Mesenchymal stem cell (in vitro differentiated cells and primary cell): ENCODE data around the gene XRCC5.

Source experiments
- DNase-seq: peaks from one replicate; pipeline ENCODE4 v3.0.0-alpha.2; 2013
- H2AFZ ChIP-seq: one replicate; pipeline ENCODE4 v1.6.1; 2013; ENCODE audit warnings: low read depth, mild to moderate bottlenecking, control low read depth, inconsistent platforms, low read length, moderate library complexity
- H2AK5ac ChIP-seq: 2 replicates; pipeline ENCODE4 v1.6.1; 2013; ENCODE audit warnings: low read length, moderate library complexity, mild to moderate bottlenecking, inconsistent platforms; ENCODE audit not compliant: severe bottlenecking
- H2BK120ac ChIP-seq: one replicate; pipeline ENCODE4 v1.6.1; 2013; ENCODE audit warnings: low read depth, mild to moderate bottlenecking, inconsistent platforms, low read length, moderate library complexity
- H2BK12ac ChIP-seq, 2 experiments: one replicate each; pipeline ENCODE4 v1.6.1; 2013; ENCODE audit warnings: inconsistent platforms in 2 of 2, low read length in 2 of 2, mild to moderate bottlenecking in 2 of 2, moderate library complexity in 2 of 2, control low read depth in 1 of 2
- H2BK15ac ChIP-seq: one replicate; pipeline ENCODE4 v1.6.1; 2013; ENCODE audit warnings: mild to moderate bottlenecking, low read depth, inconsistent platforms; ENCODE audit not compliant: poor library complexity, severe bottlenecking
- H2BK5ac ChIP-seq: 2 replicates; pipeline ENCODE4 v1.6.1; 2013; ENCODE audit warnings: low read depth, mild to moderate bottlenecking, low read length, control low read depth, inconsistent platforms; ENCODE audit not compliant: poor library complexity, severe bottlenecking
- H3K14ac ChIP-seq, 2 experiments: one replicate each; pipeline ENCODE4 v1.6.1; 2013; ENCODE audit warnings: inconsistent platforms in 2 of 2, low read length in 2 of 2, control low read depth in 1 of 2, mild to moderate bottlenecking in 1 of 2, moderate library complexity in 1 of 2
- H3K18ac ChIP-seq, 2 experiments: one replicate each; pipeline ENCODE4 v1.6.1; 2013; ENCODE audit warnings: inconsistent platforms in 2 of 2, low read length in 2 of 2, control low read depth in 1 of 2, low read depth in 1 of 2, mild to moderate bottlenecking in 1 of 2
- H3K23ac ChIP-seq, 2 experiments: one replicate each; pipeline ENCODE4 v1.6.1; 2013; ENCODE audit warnings: inconsistent platforms in 2 of 2, low read length in 2 of 2, mild to moderate bottlenecking in 2 of 2, moderate library complexity in 2 of 2, control low read depth in 1 of 2
- H3K27ac ChIP-seq: 2 replicates; pipeline ENCODE4 v1.5.1; 2013; ENCODE audit warnings: mild to moderate bottlenecking, moderate library complexity, low read length, control low read depth, inconsistent platforms; ENCODE audit not compliant: poor library complexity, severe bottlenecking
- H3K27me3 ChIP-seq, 2 experiments: 2 replicates each; pipeline versions ENCODE4 v1.6.1 to v1.7.0; 2013; ENCODE audit warnings: low read length in 2 of 2, mild to moderate bottlenecking in 2 of 2, moderate library complexity in 2 of 2, control low read depth in 1 of 2, inconsistent platforms in 1 of 2; ENCODE audit not compliant: control insufficient read depth in 1 of 2, insufficient read depth in 1 of 2
- H3K36me3 ChIP-seq, 2 experiments: 2 replicates each; pipeline versions ENCODE4 v1.6.1 to v1.7.0; 2013; ENCODE audit warnings: low read length in 2 of 2, control low read depth in 1 of 2, inconsistent platforms in 1 of 2, low read depth in 1 of 2, mild to moderate bottlenecking in 1 of 2; ENCODE audit not compliant: insufficient read depth in 2 of 2, control insufficient read depth in 1 of 2
- H3K4ac ChIP-seq, 2 experiments: one replicate each; pipeline ENCODE4 v1.6.1; 2013; ENCODE audit warnings: inconsistent platforms in 2 of 2, low read length in 2 of 2, mild to moderate bottlenecking in 2 of 2, moderate library complexity in 2 of 2, control low read depth in 1 of 2, low read depth in 1 of 2
- H3K4me1 ChIP-seq: 2 replicates; pipeline ENCODE4 v1.6.1; 2013; ENCODE audit warnings: low read depth, low read length, control low read depth; ENCODE audit not compliant: control insufficient read depth, insufficient read depth
- H3K4me2 ChIP-seq: 2 replicates; pipeline ENCODE4 v1.6.1; 2013; ENCODE audit warnings: low read length, mild to moderate bottlenecking, inconsistent platforms; ENCODE audit not compliant: poor library complexity, severe bottlenecking
- H3K4me3 ChIP-seq, 2 experiments: 2 replicates each; pipeline versions ENCODE4 v1.5.1 to v1.7.0; 2013; ENCODE audit warnings: low read length in 2 of 2, mild to moderate bottlenecking in 2 of 2, control low read depth in 1 of 2, low read depth in 1 of 2; ENCODE audit not compliant: insufficient read depth in 1 of 2
- H3K79me1 ChIP-seq: replicated peaks from 2 replicates; pipeline ENCODE4 v1.6.1; 2013; ENCODE audit warnings: mild to moderate bottlenecking, control low read depth, low read length, inconsistent platforms; ENCODE audit not compliant: poor library complexity, severe bottlenecking
- H3K9ac ChIP-seq: 2 replicates; pipeline ENCODE4 v1.7.0; 2013; ENCODE audit warnings: mild to moderate bottlenecking, low read length, moderate library complexity
- H3K9me3 ChIP-seq: 2 replicates; pipeline ENCODE4 v1.7.0; 2013; ENCODE audit warnings: mild to moderate bottlenecking, low read length; ENCODE audit not compliant: control insufficient read depth
- H4K8ac ChIP-seq: one replicate; pipeline ENCODE4 v1.6.1; 2013; ENCODE audit warnings: inconsistent platforms, mild to moderate bottlenecking, low read length, moderate library complexity
- H4K91ac ChIP-seq: one replicate; pipeline ENCODE4 v1.6.1; 2013; ENCODE audit warnings: mild to moderate bottlenecking, low read length, inconsistent platforms
- WGBS: methylation state at CpG from one replicate; pipeline ENCODE4 v1.1.7; 2013; ENCODE audit warnings: mixed read lengths; 5-methylcytosine and 5-hydroxymethylcytosine counted together

The XRCC5 gene

GRCh38 chr2:216069028-216069427 is 40.1 kb upstream of the XRCC5 start:
- no peak overlapping the region for H2AK5ac ChIP-seq

DNA sequence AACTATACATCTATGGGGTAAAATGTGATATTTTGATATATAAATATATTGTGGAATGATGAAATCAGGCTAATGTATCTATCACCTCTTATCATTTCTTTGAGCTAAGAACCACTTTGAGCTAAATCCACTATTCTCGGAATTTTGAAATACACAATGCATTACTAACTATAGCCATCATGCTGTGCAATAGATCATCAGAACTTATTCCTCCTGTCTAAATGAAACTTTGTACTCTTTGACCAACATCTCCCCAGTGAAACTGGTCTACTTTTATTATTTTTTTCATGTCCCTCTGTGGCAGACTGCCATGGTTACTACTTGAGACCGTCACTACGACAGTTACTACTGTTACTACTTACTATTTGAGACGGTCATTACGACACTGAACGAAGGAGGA is 39.0 kb upstream of the XRCC5 start:
- Histone ChIP-seq H3K4me3 (no peak overlapping the region), H3K4me2 (no peak overlapping the region), H3K36me3 (peaks cover 0 to 2% of the 10 kb centered on the region in 2 experiments), H3K27me3 (no peaks in the 10 kb centered on the region), H2AFZ (no peak overlapping the region), H3K23ac (no peak overlapping the region), H3K9ac (no peak overlapping the region), H3K27ac (no peak overlapping the region), H3K79me1 (peaks cover 4% of the 10 kb centered on the region), H2BK15ac (no peak overlapping the region), H3K18ac (no peak overlapping the region), H3K4me1 (peaks cover 6% of the 10 kb centered on the region), H4K91ac (no peak overlapping the region), H2AK5ac (no peak overlapping the region), H2BK12ac (no peak overlapping the region), H3K9me3 (no peaks in the 10 kb centered on the region), H3K14ac (no peak overlapping the region), H2BK120ac (no peak overlapping the region), H4K8ac (no peak overlapping the region), H2BK5ac (no peak overlapping the region), H3K4ac (no peak overlapping the region)
- WGBS = 97% methylated on average over 6 of the region's 6 CpGs
- DNase-seq = no peak

More at GRCh38 chr2:216069028-216069427, 40.1 kb upstream of the XRCC5 start:
- Histone ChIP-seq H3K14ac (no peak overlapping the region), H2BK15ac (no peak overlapping the region), H3K18ac (no peak overlapping the region), H3K4me3 (no peak overlapping the region), H4K8ac (no peak overlapping the region), H4K91ac (no peak overlapping the region), H3K4me2 (no peak overlapping the region), H3K4ac (no peak overlapping the region), H3K79me1 (peaks cover 4% of the 10 kb centered on the region), H3K27me3 (no peaks in the 10 kb centered on the region), H3K27ac (no peak overlapping the region), H3K9me3 (no peaks in the 10 kb centered on the region), H3K4me1 (peaks cover 6% of the 10 kb centered on the region), H3K36me3 (peaks cover 0 to 10% of the 10 kb centered on the region in 2 experiments), H2BK5ac (no peak overlapping the region), H3K23ac (no peak overlapping the region), H3K9ac (no peak overlapping the region), H2BK120ac (no peak overlapping the region), H2AFZ (no peak overlapping the region), H2BK12ac (no peak overlapping the region)
- 97% methylated on average over 2 of the region's 2 CpGs for WGBS
- no peak for DNase-seq

- Histone ChIP-seq H3K4me1 (peaks cover 2% of the 10 kb centered on the region), H3K9me3 (no peaks in the 10 kb centered on the region), H3K23ac (no peak overlapping the region), H3K9ac (no peak overlapping the region), H3K27ac (no peak overlapping the region), H2BK5ac (no peak overlapping the region), H3K79me1 (peaks cover 4% of the 10 kb centered on the region), H4K91ac (no peak overlapping the region), H2BK12ac (no peak overlapping the region), H3K18ac (no peak overlapping the region), H2BK120ac (no peak overlapping the region), H2AFZ (no peak overlapping the region), H3K4me2 (no peak overlapping the region), H4K8ac (no peak overlapping the region), H3K4ac (no peak overlapping the region), H3K27me3 (no peaks in the 10 kb centered on the region), H3K14ac (no peak overlapping the region), H2BK15ac (no peak overlapping the region), H3K4me3 (no peak overlapping the region), H3K36me3 (no peaks in the 10 kb centered on the region), H2AK5ac (no peak overlapping the region)
- DNase-seq = no peak
- WGBS = 91% methylated on average over 11 of the region's 12 CpGs
Observed at GRCh38 chr2:216071111-216071851, 37.9 kb upstream of the XRCC5 start.

GRCh38 chr2:216072473-216072872 is 36.7 kb upstream of the XRCC5 start:
- DNase-seq = no peak
- Histone ChIP-seq H3K9me3 (no peaks in the 10 kb centered on the region), H2BK12ac (no peak overlapping the region), H3K27ac (no peak overlapping the region), H3K36me3 (no peaks in the 10 kb centered on the region), H3K4ac (no peak overlapping the region), H3K4me1 (no peaks in the 10 kb centered on the region), H2BK5ac (no peak overlapping the region), H4K91ac (no peak overlapping the region), H3K18ac (no peak overlapping the region), H4K8ac (no peak overlapping the region), H2BK15ac (no peak overlapping the region), H3K27me3 (no peaks in the 10 kb centered on the region), H3K79me1 (peaks cover 2% of the 10 kb centered on the region), H2AFZ (no peak overlapping the region), H3K9ac (no peak overlapping the region), H3K14ac (no peak overlapping the region), H3K23ac (no peak overlapping the region), H3K4me3 (no peak overlapping the region), H2AK5ac (no peak overlapping the region), H3K4me2 (no peak overlapping the region), H2BK120ac (no peak overlapping the region)
